KBM-7 (cell line): ENCODE results near the gene SNRNP70.
"Not testable (repeated sequence)": the region's sequence is repeated elsewhere in the genome, so short reads cannot be mapped to it uniquely, and the experiment has no call there.

ENCODE experiments used
- DNase-seq: peaks from one replicate; pipeline ENCODE4 v3.0.0-alpha.2; 2015
- in situ Hi-C: fragments of 300-500 bp; cut with MboI; formaldehyde crosslinking; loops from 2 replicates; pipeline ENCODE4 v1.14.3; 2020; ENCODE audit warnings: low sequenced_read_pairs, low pct_unique_long_range_greater_than_20kb, mixed read lengths

SNRNP70 gene

DNA sequence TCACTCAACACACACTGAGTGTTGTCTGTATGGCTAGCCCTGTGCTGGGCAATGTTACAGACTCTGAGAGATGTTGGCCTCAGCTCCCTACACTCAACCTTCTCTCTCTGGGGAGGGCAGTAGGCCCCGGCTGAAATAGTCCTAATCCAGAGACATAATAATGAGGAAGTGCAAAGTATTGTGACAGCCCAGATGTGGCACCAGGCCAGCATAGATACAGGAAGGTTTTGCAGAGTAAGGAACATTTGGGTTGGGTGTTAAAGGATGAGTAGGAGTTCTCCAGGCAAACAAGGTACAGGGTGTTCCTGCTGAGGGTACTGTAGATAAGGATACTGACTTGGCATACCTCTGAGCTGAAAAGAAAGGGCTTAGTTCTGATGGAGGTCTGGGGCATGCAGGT is 31.3 kb downstream of the SNRNP70 start:
- DNase-seq, result peak; percentile 76
- in situ Hi-C loops, result no loop called here

DNA sequence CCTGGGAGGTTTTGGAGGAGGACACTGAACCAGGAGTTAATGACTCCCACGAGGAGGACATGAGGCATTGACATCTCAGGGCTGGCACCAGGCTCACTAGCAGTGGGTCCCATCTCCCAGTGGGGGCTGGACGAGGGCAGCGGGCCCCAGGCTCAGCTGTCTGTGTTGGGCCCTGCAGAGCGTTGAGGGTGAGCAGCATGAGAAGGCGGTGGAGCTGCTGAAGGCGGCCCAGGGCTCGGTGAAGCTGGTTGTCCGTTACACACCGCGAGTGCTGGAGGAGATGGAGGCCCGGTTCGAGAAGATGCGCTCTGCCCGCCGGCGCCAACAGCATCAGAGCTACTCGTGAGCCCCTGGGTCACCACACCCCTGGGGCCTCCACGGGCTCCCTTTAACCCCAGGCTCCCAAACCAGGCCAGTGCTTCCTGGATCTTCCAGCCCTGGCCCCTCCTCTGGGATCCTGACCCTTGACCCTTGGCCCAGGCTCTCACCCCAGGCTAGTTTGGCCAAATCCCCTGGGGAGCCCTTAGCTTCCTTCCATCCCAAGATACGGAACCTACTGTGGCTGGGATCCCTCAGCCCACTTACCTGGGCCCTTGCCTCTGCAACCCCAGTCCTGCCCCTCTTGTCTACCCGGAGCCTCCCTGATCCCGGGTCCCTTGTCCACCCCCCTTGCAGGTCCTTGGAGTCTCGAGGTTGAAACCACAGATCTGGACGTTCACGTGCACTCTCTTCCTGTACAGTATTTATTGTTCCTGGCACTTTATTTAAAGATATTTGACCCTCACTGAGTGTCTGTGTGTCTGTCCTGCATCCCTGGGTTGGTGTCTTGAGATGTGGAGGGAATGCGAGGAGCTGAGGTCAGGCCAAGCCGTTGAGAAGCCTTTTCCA is 32.7 kb downstream of the SNRNP70 start:
- no peak for DNase-seq
- in situ Hi-C loops, result no loop called here

- in situ Hi-C loops, result no loop called here
- peak; percentile 97 for DNase-seq
These were observed 33.5 kb downstream of the SNRNP70 start, which contains the start of gene C19orf73 for GRCh38 chr19:49118565-49119410. TSS of gene C19orf73 (minus strand) at chr19:49119143. CDS start at chr19:49119022, 121 bp downstream.

DNA sequence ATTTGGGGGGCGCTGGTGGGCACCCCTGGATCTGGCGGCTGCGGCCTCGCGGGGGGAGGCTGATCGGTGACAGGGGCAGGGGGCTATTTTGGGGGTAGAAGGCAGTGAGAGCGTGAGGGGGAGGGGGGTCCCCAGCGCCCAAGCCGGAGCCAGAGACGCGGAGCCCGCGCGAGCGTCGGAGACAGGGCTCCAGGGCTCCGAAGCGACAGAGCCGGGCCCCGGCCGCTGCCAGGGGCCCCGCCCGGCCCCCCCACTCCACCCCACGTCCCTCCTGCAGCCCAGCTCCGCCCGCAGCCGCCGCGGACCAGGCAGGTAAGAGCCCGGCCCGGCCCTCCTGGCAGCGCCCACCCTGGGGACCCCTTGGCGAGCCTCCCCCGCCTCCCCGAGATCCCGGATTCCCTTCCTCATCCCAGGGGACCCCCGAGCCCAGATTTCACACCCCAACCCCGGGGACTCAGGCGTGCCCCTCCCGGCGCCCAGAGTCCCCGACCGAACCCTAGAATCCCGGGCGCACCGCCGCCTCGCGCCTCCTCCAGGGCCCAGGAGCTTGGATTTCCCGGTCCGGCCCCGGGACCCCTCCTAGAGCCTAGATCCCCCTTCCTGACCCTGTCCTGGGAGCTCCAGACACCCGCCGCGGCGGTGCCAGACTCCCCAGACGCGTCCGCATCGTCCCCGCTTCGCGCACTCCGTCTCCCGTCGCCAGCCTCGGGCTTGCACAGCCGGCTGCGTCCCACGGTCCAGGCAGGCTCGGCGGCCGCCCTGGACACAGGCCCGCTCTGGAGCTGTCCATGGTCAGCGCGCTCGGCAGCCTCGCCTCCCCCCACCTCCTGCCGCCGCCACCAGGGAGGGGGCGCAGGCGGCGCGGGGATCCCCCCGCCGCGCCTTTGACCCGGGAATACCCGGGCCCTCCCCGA is 34.4 kb downstream of the SNRNP70 start, which contains the start of gene PPFIA3:
Gene PPFIA3 (plus strand): TSS at position 134 of the 914 bp plus-strand sequence. CDS start 8,330 bp downstream, outside the sequence.
- in situ Hi-C loops, result no loop called here
- DNase-seq, result no peak

- no peak for DNase-seq
- in situ Hi-C loops, result no loop called here
These were observed 35.1 kb downstream of the SNRNP70 start for GRCh38 chr19:49120325-49120683.

DNA sequence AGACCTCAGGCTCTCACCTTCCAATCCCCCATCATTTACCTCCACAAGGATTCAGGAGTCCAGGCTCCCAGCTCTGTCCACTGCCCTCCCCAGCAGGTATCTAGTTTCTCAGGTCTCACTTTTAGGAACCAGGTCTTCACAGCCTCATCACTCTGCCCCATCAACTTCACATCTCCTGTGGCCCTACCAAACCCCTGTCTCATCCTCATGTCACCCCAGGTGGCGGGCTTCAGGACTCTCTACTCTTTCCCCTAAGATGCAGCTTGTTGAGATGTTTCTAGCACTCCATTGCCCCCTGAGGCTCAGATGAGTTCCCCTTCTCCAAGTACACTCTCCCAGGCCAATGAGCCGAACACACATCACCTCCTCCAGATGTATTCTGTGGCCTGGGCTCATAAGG is 35.6 kb downstream of the SNRNP70 start:
- no peak for DNase-seq
- in situ Hi-C loops, result no loop called here

DNA sequence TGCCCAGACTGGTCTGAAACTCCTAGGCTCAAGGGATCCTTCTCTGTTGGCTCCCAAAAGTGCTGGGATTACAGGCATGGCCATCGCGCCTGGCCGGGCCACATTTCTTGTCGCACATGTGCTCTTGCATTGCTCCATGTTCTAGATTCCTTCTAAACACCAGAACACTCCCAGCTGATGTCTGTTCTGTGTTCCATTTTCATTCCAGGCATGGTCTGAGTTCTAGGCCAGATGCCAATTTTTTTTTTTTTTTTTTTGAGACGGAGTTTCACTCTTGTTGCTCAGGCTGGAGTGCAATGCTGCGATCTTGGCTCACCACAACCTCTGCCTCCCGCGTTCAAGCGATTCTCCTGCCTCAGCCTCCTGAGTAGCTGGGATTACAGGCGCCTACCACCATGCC is 36.6 kb downstream of the SNRNP70 start:
- DNase-seq, in situ Hi-C loops: not testable (repeated sequence)

DNA sequence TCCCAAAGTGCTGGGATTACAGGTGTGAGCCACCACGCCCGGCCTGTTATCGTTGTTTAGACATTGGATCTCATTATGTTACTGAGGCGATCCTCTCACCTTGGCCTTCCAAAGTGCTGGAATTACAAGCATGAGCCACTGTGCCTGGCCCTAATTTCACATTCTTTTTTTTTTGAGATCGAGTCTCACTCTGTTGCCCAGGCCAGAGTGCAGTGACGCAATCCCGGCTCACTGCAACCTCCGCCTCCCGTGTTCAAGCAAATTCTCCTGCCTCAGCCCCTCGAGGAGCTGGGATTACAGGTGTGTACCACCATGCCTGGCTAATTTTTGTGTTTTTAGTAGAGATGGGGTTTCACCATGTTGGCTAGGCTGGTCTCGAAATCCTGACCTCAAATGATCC is 38.0 kb downstream of the SNRNP70 start:
- in situ Hi-C loops, result not testable (repeated sequence)

GRCh38 chr19:49125025-49125731 is 39.9 kb downstream of the SNRNP70 start:
- no peak for DNase-seq

More for the DNA sequence above, 38.0 kb downstream of the SNRNP70 start:
- DNase-seq, result not testable (repeated sequence)

DNA sequence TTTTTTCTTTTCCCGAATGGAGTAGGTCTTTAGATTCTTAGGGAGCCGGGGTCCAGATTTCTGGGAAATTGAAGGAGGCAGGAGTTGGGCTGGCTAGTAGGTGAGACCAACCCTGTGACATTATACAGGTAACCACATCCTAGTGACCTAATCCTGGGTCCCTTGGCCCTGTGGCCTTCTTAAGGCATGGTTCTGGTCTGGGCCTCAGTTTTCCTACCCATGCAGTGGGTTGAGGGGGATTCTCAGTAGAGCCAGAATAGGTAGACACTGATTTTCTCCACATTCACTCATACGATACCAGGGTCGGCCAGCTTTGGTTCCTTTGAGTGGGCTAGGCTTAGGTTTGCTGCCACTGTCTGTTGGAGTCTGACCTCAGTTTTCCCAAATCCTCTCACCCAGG is 41.3 kb downstream of the SNRNP70 start:
- DNase-seq, result no peak
- in situ Hi-C loops, result no loop called here

More at GRCh38 chr19:49125025-49125731, 39.9 kb downstream of the SNRNP70 start:
- in situ Hi-C loops, result no loop called here

DNA sequence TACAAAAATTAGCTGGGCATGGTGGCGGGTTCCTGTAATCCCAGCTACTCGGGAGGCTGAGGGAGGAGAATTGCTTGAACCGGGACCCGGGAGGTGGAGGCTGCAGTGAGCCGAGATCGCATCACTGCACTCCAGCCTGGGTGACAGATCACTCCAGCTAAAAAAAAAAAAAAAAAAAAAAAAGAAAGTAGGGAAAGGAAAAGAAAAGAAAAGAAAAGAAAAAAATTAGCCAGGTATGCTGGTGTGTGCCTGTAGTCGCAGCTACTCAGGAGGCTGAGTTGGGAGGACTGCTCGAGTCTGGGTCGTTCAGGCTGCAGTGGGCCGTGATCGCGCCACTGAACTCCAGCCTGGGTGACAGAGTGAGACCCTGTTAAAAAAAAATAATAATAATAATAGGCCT is 42.0 kb downstream of the SNRNP70 start:
- in situ Hi-C loops, DNase-seq: not testable (repeated sequence)

GRCh38 chr19:49127674-49128544 is 42.7 kb downstream of the SNRNP70 start:
- in situ Hi-C loops, result no loop called here
- DNase-seq, result peak; percentile 93

- in situ Hi-C loops, result no loop called here
These were observed 43.4 kb downstream of the SNRNP70 start for GRCh38 chr19:49128545-49129237.

GRCh38 chr19:49129238-49129583 is 44.0 kb downstream of the SNRNP70 start:
- in situ Hi-C loops, result no loop called here
- DNase-seq, result no peak

More at GRCh38 chr19:49128545-49129237, 43.4 kb downstream of the SNRNP70 start:
- DNase-seq, result no peak

- DNase-seq, result no peak
- in situ Hi-C loops, result no loop called here
These were observed 45.1 kb downstream of the SNRNP70 start for GRCh38 chr19:49130325-49130724.

GRCh38 chr19:49132974-49133609 is 47.8 kb downstream of the SNRNP70 start:
- DNase-seq, result no peak
- in situ Hi-C loops, result no loop called here
